ENCODE data around the gene MPPED1.

Gene MPPED1

DNA sequence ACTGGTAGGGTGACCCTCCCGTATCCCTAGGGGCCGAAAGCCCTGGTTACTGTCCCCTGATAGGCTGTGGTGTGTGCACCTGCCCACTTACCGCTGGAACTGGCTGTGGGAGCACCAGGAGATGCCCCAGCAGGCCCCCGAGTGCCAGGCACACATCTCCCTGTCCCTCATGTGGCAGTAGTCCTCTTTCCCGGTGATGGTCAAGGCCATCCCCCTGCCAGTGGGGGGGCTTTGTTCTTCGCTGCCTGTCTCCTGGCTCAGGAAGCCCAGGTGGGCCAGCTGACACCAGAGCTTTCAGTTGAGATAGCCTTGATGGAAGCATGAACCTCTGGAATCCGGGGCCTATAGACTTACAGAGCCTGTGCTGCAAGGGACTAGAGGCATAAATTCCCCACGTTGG is 100.5 kb downstream of the MPPED1 start:
- in situ Hi-C loops (cut with HindIII; ENCODE audit: low sequenced_read_pairs) = no loop called here

DNA sequence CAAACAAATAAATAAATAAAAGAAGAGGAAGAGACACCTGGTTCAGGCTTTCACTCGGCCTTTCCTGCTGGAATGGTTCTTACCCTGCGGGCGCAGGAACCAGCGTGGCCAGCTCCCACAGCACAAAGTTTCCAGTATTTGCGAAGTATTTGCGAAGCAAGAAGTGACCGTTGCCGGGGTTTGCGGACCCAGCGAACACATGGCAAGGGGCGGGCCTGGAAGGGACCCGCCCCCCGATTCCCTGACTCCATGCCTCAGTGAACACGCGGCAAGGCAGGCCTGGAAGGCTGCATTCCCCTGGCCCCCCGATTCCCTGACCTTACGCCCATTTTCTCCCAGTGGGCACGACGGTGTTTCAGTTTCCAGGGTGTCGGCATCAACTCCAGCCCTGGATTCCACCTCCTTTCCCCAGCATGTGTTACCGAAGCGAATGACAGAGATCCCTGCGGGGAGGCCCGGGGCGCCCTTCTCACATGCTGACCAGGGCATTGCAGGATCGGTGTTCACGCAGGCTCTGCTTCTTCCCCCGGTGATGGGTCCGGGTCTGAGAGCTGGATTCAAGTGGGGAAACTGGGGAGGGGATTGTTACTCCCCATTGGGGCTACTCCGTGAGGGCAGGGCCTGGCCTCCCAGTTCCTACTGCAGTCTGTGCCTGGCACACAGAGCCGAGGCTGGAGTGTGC is 102.8 kb downstream of the MPPED1 start:
- in situ Hi-C loops (cut with HindIII; ENCODE audit: low sequenced_read_pairs) = no loop called here

DNA sequence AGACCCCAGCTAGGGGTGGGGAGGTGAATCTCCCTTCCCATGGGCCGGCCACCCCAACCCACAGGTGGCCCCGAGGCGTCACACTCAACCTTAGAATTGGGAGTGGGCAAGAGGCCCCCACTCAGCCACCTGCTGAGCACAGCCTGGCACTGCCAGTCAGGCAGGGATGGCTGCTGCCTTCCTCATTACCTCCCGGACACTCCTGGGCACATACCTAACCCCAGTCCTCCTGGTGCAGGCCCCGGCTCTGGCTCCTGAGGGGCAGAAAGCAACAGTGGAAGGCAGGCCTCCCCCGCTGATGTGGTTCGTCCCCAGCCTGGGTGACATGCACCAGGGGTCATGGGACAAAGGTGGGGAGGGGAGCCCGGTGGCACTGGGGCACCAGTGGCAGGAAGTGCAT is 103.6 kb downstream of the MPPED1 start:
- in situ Hi-C loops (cut with HindIII; ENCODE audit: low sequenced_read_pairs) = no loop called here

DNA sequence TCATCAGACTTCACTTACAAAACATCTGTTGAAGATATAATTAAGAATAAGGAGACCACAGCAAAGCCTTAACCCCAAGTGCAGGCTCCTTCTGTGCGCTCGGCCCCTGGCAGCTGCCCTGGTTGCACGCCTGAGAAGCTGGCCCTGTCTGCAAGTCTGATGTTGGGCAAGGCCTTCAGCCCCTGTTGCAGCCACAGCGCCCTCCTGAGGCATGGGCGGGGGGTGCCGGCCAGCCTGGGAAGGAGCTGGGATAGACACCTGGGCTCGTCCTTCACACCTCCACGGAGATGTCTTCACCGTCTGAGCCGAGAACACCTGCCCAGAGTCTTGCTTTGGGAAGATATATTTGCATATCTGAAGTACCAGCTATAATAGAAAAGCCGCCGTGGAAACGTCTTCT is 104.1 kb downstream of the MPPED1 start:
- in situ Hi-C loops (cut with HindIII; ENCODE audit: low sequenced_read_pairs) = no loop called here

DNA sequence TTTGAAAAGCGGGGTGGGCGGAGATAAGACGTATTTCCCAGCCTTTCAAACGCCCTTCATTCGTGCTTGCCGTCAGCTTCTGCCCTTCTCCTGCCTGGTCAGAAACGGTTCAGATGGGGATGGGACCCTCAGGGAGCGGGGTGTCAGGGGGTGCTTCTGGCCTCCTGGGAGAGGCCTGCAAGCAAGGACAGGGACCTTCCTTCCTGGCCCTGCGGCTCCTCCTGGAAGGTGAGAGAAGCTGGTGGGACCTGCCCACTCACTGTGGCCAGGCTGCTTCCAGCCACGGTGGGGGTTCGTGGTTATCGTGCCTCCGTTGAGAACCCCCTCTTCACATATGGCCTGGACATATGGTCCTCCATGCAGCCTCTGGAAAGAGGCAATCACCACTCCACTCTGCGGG is 104.6 kb downstream of the MPPED1 start:
- in situ Hi-C loops (cut with HindIII; ENCODE audit: low sequenced_read_pairs) = no loop called here

DNA sequence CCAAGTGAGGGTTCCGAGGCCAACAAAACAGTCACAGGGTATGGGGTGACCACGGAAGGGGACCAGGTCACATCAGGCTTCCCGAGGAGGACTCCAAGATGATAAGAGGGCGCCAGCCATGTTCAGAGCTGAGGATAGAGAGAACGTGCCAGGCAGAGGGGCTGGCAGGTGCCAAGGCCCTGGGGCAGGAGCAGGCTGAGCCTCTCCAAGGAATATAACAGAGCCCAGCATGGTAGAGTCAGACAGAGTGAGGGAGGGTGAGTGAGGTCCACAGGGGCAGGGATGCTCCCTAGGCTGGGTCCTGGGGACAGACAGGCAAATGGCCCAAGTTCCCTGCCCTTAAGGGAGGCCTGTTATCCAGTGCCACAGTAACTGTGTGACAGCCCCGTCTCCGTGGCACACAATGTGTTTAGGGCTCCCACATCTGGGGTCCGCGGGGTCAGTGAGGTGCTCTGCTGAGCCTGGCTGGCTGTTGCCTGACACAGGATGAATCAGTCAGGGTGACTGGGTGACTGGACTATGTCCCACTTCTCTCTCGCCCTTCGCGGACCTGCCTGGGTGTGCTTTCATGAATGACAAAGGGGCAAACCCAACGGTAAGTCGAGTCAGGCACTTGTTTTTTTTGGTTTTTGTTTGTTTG is 105.3 kb downstream of the MPPED1 start:
- in situ Hi-C loops (cut with HindIII; ENCODE audit: low sequenced_read_pairs) = no loop called here

DNA sequence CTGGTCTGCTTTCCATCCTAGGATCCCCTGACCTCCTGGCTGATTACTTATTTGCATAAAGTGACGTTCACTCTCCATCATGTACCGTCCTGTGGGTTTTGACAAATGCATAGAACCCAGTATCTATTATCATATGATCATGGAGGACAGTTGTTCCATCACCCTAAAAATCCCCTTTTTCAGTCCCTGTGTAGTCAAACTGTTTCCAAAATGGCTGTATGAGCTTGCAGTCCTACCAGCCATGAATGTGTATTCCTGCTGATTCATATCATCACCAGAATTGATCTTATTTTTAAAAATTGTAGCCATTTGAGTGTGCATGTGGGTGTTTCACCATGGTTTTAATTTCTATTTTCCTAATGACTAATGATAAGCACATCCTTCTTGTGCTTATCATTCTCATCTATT is 108.8 kb downstream of the MPPED1 start:
- in situ Hi-C loops (cut with HindIII; ENCODE audit: low sequenced_read_pairs) = no loop called here

DNA sequence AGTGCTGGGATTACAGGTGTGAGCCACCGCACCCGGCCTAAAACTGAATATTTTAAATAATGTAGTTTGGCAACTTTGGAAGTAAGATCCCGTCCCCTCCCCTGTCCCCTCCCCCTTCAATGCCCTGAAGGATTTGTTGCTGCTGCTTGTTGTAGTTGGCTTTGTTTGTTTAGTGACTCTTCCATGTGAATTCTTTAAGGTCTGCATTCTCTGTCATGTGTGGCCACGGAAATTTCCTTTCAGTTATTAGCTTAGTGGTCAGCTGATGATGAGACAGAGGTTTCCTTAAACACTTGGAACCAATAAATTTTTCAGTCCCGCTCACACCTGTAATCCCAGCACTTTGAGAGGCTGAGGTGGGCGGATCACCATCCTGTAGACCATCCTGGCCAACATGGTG is 109.9 kb downstream of the MPPED1 start:
- in situ Hi-C loops (cut with HindIII; ENCODE audit: low sequenced_read_pairs) = no loop called here

DNA sequence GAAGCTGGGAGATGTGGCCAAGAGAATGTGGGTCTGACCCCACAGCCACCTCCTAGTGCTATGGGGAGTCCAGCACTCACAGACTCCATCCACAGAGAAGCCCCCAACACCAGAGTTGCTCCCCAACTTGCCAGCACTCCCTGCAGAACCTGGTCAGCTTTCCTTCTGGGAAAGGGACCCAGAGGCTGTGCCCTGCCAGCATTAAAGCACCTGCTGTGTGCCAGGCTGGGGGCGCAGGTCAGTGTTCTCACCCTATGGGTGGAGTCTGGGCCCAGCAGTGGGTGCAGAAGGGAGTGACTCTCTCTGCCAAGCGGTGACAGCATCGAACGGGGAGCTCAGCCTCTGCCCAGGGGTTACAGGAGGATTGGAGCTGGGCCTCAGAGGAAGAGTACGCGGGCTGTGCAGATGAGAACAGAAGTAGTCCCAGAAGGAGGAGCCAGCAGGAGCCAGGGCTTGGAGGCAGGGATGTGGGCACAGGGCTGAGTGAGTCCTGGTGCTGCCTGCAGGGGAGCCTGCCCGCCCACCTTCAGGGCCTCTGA is 114.4 kb downstream of the MPPED1 start:
- in situ Hi-C loops (cut with HindIII; ENCODE audit: low sequenced_read_pairs) = loop anchor here (25.0 kb wide), 1 partner anchor 89 kb away; no protein-coding TSS in a partner anchor

DNA sequence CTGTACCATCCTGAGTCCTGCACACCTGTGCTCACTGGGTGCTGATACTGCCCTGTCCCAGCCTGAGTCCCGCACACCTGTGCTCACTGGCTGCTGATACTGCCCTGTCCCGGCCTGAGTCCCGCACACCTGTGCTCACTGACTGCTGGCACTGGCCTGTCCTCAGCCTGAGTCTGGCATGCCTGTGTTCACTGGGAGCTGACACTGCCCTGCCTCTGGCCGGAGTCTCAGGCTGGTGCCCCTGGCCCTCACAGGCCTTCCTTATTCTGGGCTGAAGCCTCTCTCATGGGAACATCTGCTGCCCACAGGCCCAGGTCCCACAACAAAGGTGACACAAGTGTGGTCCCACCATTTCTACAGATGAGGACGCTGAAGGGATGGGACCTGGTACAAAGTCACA is 115.1 kb downstream of the MPPED1 start:
- in situ Hi-C loops (cut with HindIII; ENCODE audit: low sequenced_read_pairs) = loop anchor here (25.0 kb wide), 1 partner anchor 90 kb away; no protein-coding TSS in a partner anchor

DNA sequence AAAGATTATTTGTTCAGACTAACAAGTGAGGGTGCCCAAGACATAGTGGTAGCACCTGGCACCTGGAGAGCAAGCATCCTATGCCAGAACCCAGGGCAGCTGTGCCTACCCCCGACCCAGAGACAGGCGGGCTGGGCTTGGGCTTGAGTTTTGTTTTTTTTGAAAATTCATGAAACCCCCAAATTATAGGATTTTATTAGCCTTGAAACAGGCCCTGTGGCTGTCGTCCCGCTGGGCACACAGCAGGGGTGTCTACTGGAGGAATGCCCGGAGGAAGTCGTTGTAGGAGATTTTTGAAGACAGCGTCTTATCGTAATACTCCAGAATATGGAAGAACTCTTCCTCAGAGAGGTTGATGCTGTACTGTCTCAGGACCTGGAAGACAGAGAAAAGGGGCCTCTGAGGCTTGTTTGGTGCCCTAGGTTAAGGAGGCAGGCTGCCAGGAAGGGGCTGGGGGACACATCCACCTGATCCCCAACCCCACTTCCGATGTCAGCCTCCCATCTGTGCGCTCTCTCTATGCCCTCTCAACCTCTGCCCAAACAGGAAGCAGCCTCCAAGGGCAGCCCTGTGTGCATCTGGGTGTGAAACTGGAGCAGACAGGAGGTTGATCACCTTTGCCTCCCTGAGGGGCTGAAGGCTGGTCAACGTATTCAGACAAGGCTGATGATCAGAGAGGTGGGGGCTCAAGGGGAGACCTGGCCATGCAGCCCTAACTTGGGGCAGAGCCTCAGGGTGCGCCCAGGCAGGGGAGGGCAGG is 117.0 kb downstream of the MPPED1 start:
- in situ Hi-C loops (cut with HindIII; ENCODE audit: low sequenced_read_pairs) = loop anchor here (25.0 kb wide), 1 partner anchor 91 kb away; no protein-coding TSS in a partner anchor

DNA sequence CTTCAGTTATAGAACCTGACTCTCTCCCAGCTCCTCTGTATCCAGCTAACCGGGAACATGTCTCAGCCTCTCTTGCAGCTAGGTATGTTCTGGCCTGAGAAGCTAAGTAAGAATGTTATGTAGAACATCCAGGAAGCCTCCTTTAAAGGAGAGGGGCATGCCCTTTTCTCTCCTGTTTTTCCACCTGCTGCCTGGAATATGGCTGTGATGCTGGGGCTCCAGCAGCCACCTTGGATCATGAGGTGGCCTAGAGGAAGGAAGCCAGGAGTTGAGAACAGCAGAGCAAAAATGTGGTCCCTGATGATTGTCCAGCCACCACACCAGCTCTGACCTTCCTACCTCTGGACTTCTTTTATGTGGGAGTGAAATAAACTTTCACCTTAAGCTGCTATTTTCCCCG is 117.6 kb downstream of the MPPED1 start:
- in situ Hi-C loops (cut with HindIII; ENCODE audit: low sequenced_read_pairs) = loop anchor here (25.0 kb wide), 1 partner anchor 92 kb away; no protein-coding TSS in a partner anchor

DNA sequence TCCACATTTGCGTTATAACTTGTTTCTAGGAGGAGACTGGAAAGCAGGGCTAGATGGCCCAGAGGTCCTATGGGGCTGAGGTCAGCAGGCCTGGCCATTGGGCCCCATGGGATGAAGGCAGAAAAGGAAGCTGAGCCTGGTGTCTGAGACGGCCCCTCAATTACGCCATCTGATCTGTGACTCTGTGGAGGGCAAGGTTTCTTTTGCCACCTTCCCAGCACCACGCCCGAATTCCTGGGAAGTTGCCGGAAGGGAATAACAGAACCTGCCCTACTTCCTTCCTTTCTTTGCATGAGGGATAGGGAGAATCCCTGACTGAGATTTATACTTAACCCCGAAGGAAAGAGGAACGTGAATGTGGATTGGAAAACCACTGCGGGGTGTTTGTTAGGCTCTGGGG is 118.1 kb downstream of the MPPED1 start:
- in situ Hi-C loops (cut with HindIII; ENCODE audit: low sequenced_read_pairs) = loop anchor here (25.0 kb wide), 1 partner anchor 93 kb away; no protein-coding TSS in a partner anchor

DNA sequence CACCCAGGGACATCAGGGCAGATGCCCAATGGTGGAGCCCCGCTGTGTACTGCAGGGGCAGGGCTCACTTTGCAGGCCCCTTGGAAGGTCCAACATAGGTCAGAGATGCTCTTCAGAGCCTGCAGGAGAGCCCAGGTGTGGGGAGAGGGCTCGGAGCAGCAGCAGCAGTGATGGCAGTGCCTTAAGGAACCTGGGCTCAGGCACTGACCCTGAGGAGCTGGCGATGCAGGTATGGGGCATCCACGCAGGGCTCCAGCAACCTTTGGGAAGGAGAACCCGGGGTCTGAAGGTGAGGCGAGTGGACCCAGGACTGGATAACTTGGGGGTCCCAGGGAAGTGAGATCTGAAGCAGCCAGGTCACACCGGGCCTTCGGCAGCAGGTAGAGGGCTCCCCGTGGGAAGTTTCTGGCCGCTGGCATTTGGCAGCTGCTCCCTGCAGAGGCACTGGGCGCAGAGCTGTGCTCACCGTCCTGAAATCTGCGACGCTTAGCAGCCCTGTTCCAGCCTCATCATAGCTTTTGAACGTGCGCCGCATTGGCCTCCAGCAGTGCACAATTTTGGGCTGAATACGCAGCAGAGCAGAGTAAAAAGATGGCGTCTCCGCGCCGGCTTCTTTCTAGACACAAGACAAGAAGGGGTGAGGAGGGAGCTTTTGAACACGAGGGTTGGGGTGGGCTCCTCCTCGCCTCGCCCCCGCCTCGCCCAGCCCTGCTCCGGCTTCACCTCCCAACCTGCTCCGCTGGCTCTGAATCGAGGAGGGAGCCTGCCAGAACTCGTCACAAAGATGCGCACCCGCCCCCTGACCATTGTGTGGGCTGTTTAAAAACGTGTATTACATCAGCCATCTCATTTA is 118.8 kb downstream of the MPPED1 start:
- in situ Hi-C loops (cut with HindIII; ENCODE audit: low sequenced_read_pairs) = loop anchor here (25.0 kb wide), 1 partner anchor 93 kb away; no protein-coding TSS in a partner anchor

DNA sequence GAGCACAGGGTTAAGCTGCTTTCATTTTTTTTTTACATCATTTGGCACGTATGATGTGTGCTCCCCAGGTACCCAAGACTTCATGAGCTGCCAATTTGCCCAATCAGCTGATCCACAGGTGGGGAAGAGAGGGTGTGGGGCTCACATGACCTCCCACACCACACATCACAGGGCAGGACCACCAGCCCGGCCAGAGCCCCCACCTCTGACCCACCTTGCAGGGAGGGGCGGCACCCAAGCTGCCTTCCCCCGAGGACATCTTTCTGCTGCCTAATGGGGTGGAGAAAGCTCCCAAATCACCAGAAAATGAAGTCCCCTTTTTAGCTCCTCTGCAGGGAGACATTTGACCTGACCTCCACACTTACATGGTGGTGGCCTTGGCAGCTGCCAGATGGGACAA is 119.8 kb downstream of the MPPED1 start:
- in situ Hi-C loops (cut with HindIII; ENCODE audit: low sequenced_read_pairs) = loop anchor here (25.0 kb wide), 1 partner anchor 94 kb away; no protein-coding TSS in a partner anchor

DNA sequence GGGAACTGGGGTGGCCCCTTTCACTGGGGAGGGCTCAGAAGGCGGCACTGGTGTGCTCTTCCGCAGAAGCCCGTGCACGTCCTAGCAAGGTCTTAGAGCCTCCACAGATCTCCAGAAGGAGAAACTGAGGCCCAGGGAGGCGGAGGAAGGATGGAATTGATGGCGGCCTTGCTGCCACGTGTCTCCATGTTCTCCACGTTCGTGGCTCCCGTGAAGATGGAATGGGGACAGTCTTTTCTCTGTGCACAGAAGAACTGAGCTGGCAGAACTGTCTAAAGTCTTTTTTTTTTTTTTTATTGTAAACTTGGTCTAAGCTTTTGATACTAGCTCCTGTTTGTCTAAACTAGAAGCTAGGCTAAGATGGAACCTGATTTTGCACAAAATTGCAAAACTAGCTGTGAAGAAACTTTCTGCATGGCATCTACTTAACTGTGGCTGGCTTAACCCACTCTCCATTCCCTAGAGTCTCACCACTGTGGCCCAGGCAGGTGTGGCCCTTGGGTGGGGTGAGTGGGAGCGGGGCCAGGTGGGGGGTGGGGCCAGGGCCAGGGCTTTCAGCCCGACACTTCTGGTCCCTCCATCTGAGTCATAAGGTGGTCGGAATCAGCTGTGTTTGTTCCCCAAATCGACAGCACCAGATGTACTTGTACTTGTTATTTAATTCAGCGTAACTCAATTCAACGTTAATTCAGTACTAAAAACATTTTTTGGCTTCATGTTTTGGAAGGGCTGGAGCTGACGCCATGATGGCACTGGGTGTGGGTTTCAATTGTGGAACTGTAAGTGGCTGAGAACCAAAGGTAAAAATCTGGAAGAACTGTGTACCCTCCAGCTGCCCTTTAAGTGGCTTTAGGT is 120.7 kb downstream of the MPPED1 start:
- in situ Hi-C loops (cut with HindIII; ENCODE audit: low sequenced_read_pairs) = loop anchor here (25.0 kb wide), 1 partner anchor 95 kb away; no protein-coding TSS in a partner anchor

DNA sequence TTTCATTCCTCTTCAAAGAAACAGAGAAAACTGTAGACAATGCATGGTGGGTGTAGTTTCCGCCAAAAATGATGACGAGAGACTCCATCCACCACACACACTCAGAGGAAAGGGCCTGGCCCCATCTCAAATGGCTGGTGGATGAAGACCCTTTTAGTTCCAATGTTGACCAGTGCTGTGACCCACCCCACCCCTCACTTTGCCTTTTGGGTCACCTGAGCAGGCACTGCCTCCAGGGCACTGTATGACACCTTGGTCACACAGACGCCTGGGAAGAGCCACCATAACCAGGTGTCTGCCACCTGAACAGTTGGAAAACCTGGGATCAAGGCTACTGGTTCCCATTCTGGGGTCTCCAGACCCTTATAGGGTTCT is 121.3 kb downstream of the MPPED1 start:
- in situ Hi-C loops (cut with HindIII; ENCODE audit: low sequenced_read_pairs) = loop anchor here (25.0 kb wide), 1 partner anchor 96 kb away; no protein-coding TSS in a partner anchor

DNA sequence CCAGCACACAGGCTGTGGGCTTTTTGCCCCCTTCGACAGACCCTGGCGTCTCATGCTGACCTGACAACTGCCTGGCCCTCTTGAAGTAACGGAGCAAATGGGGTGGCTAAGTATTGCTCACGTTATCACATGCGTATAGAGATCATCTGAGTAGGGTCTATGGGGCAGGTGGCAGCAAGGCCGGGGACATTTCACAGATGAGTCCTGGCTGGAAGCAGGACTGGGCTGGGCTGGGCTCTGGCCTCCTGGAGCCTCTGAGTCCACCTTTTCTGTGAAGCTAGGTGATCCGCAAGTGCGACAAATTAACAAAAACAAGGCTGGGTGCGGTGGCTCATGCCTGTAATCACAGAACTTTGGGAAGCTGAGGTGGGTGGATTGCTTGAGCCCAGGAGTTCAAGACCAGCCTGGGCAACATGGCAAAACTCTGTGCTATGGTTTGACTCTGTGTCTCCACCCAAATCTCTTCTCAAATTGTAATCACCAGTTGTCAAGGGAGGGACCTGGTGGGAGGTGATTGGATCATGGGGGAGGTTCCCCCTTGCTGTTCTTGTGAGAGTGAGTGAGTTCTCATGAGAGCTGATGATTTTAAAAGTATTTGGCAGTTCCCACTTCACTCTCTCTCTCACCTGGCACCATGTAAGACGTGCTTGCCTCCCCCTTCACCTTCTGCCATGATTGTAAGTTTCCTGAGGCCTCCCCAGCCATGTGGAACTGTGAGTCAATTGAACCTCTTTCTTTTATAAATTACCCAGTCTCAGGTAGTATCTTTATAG is 122.0 kb downstream of the MPPED1 start:
- in situ Hi-C loops (cut with HindIII; ENCODE audit: low sequenced_read_pairs) = loop anchor here (25.0 kb wide), 1 partner anchor 97 kb away; no protein-coding TSS in a partner anchor
